DOHH2 (cell line): ENCODE data around the gene ZNF786.

ENCODE experiments used
- CTCF ChIP-seq: fragments of 200-600 bp; sonication (generic); IDR thresholded peaks from one replicate; pipeline ENCODE4 v1.5.1; 2014; ENCODE audit warnings: antibody characterized with exemption, mild to moderate bottlenecking, low read depth, low read length; ENCODE audit not compliant: poor library complexity, severe bottlenecking
- EZH2phosphoT487 ChIP-seq: fragments of 200-600 bp; sonication (generic); IDR thresholded peaks from 2 replicates; pipeline ENCODE4 v1.6.1; 2017; ENCODE audit warnings: borderline replicate concordance, mild to moderate bottlenecking, antibody characterized with exemption, low read length, moderate library complexity, mixed read lengths

GRCh38 chr7:149046416-149046815 is 44.1 kb downstream of the ZNF786 start:
- no peak for TF ChIP-seq EZH2phosphoT487
- no peak for TF ChIP-seq CTCF
